Left renal cortex interstitium (tissue), 4 donors: ENCODE measurements around the gene ANAPC2. TPM values are rescaled to one million over a fixed set of nuclear protein-coding genes. Genes with fewer than 3 reads are reported as not detected.

Source experiments
- DNase-seq, 4 donors: peaks; one replicate each; pipeline ENCODE4 v3.0.0-alpha.2; 2013; ENCODE audit warnings: low read depth in 4 of 4, low spot score in 2 of 4, missing footprints in 1 of 4
- polyA plus RNA-seq, 4 donors: library from polyadenylated mRNA; unstranded; fragments of 120-200 nt; gene quantifications; one replicate each; pipeline ENCODE4 v1.2.1, GENCODE V29; 2013; ENCODE audit not compliant: insufficient read length in 4 of 4

ANAPC2 gene
- polyA plus RNA-seq, 4 donors: 31.3 to 56.1 (median 44.4) TPM

- no peak for DNase-seq
These were observed 54.2 kb downstream of the ANAPC2 start for GRCh38 chr9:137134191-137134590.

GRCh38 chr9:137130176-137130755, 58.1 kb downstream of the ANAPC2 start:
- DNase-seq: no peak

GRCh38 chr9:137129456-137130175, 58.7 kb downstream of the ANAPC2 start:
- DNase-seq: peak; percentile 47 to 81 (median 70)

- no peak for DNase-seq
These were observed 59.4 kb downstream of the ANAPC2 start for GRCh38 chr9:137128862-137129455.

GRCh38 chr9:137128158-137128861, 60.0 kb downstream of the ANAPC2 start:
- no peak for DNase-seq

- no peak for DNase-seq
These were observed 60.8 kb downstream of the ANAPC2 start for GRCh38 chr9:137127301-137128157.

- no peak for DNase-seq
These were observed 61.6 kb downstream of the ANAPC2 start for GRCh38 chr9:137126786-137127185.

Other genes starting within 250 kb of the ANAPC2 start
- gene FBXW5, start 243.8 kb downstream of the ANAPC2 start, polyA plus RNA-seq: 10 to 100 TPM; 37.8 to 69.9 (median 60.6) TPM
- 1 to 10 TPM in 2 of 4 donors, under 1 TPM in 2; 0.51 to 1.2 (median 1.0) TPM for gene C8G, start 243.3 kb downstream of the ANAPC2 start, polyA plus RNA-seq
- 10 to 100 TPM; 15.7 to 53.5 (median 30.7) TPM for gene LCN12, start 236.3 kb downstream of the ANAPC2 start, polyA plus RNA-seq
- 10 to 100 TPM; 34.0 to 80.6 (median 34.4) TPM for gene PTGDS, start 211.1 kb downstream of the ANAPC2 start, polyA plus RNA-seq
- under 1 TPM in 3 of 4 donors, not detected in 1; 0.08 to 0.41 (median 0.17) TPM for gene LCNL1, start 205.6 kb downstream of the ANAPC2 start, polyA plus RNA-seq
- gene PAXX, start 196.1 kb downstream of the ANAPC2 start, polyA plus RNA-seq: 10 to 100 TPM; 22.4 to 53.2 (median 41.4) TPM
- gene CLIC3, start 192.0 kb downstream of the ANAPC2 start, polyA plus RNA-seq: 1 to 10 TPM in 1 of 4 donors, under 1 TPM in 3; 0.49 to 1.2 (median 0.74) TPM
- 10 to 100 TPM; 36.4 to 60.9 (median 55.4) TPM for gene ABCA2, start 160.3 kb downstream of the ANAPC2 start, polyA plus RNA-seq
- gene FUT7, start 156.5 kb downstream of the ANAPC2 start, polyA plus RNA-seq: under 1 TPM in 2 of 4 donors, not detected in 2; 0.08 to 0.12 TPM
- 10 to 100 TPM; 19.8 to 46.8 (median 34.4) TPM for gene NPDC1, start 142.4 kb downstream of the ANAPC2 start, polyA plus RNA-seq
- gene ENTPD2, start 134.5 kb downstream of the ANAPC2 start, polyA plus RNA-seq: 1 to 10 TPM; 2.8 to 6.0 (median 5.1) TPM
- 10 to 100 TPM in 1 of 4 donors, 1 to 10 TPM in 3; 5.5 to 10.0 (median 8.6) TPM for gene SAPCD2, start 118.0 kb downstream of the ANAPC2 start, polyA plus RNA-seq
- gene UAP1L1, start 111.0 kb downstream of the ANAPC2 start, polyA plus RNA-seq: 1 to 10 TPM; 4.2 to 7.4 (median 5.9) TPM
- 10 to 100 TPM; 46.5 to 70.7 (median 63.1) TPM for gene MAN1B1, start 101.6 kb downstream of the ANAPC2 start, polyA plus RNA-seq
- gene DPP7, start 73.8 kb downstream of the ANAPC2 start, polyA plus RNA-seq: 10 to 100 TPM; 14.5 to 31.9 (median 25.1) TPM
- gene GRIN1, start 49.4 kb downstream of the ANAPC2 start, polyA plus RNA-seq: under 1 TPM in 3 of 4 donors, not detected in 1; 0.06 to 0.60 (median 0.20) TPM
- gene LRRC26, start 18.5 kb downstream of the ANAPC2 start, polyA plus RNA-seq: under 1 TPM in 3 of 4 donors, not detected in 1; 0.12 to 0.29 (median 0.17) TPM
- gene TMEM210, start 16.5 kb downstream of the ANAPC2 start, polyA plus RNA-seq: under 1 TPM in 1 of 4 donors, not detected in 3; 0.16 TPM
- gene SSNA1, start 116 bp upstream of the ANAPC2 start, polyA plus RNA-seq: 10 to 100 TPM; 44.5 to 78.1 (median 56.9) TPM
- 10 to 100 TPM; 12.8 to 15.4 (median 14.7) TPM for gene TPRN, start 12.2 kb upstream of the ANAPC2 start, polyA plus RNA-seq
- 10 to 100 TPM; 37.2 to 53.2 (median 43.5) TPM for gene TMEM203, start 17.1 kb upstream of the ANAPC2 start, polyA plus RNA-seq
- gene NDOR1, start 17.1 kb upstream of the ANAPC2 start, polyA plus RNA-seq: 10 to 100 TPM in 3 of 4 donors, 1 to 10 TPM in 1; 7.0 to 20.2 (median 14.5) TPM
- gene RNF208, start 33.7 kb upstream of the ANAPC2 start, polyA plus RNA-seq: 10 to 100 TPM in 3 of 4 donors, 1 to 10 TPM in 1; 5.4 to 15.1 (median 13.1) TPM
- 10 to 100 TPM in 2 of 4 donors, 1 to 10 TPM in 2; 5.1 to 20.9 (median 12.5) TPM for gene CYSRT1, start 36.6 kb upstream of the ANAPC2 start, polyA plus RNA-seq
- gene RNF224, start 38.9 kb upstream of the ANAPC2 start, polyA plus RNA-seq: 10 to 100 TPM in 2 of 4 donors, 1 to 10 TPM in 2; 3.6 to 20.1 (median 12.5) TPM
- 10 to 100 TPM in 2 of 4 donors, 1 to 10 TPM in 2; 4.4 to 15.4 (median 8.9) TPM for gene SLC34A3, start 42.3 kb upstream of the ANAPC2 start, polyA plus RNA-seq
- gene TUBB4B, start 52.7 kb upstream of the ANAPC2 start, polyA plus RNA-seq: 100 to 1,000 TPM; 324 to 444 (median 393) TPM
- gene STPG3, start 62.7 kb upstream of the ANAPC2 start, polyA plus RNA-seq: 1 to 10 TPM; 1.0 to 3.5 (median 2.3) TPM
- gene NELFB, start 66.8 kb upstream of the ANAPC2 start, polyA plus RNA-seq: 10 to 100 TPM; 49.5 to 67.0 (median 56.4) TPM
- 1 to 10 TPM; 3.9 to 8.5 (median 6.3) TPM for gene TOR4A, start 89.2 kb upstream of the ANAPC2 start, polyA plus RNA-seq
- gene NRARP, start 113.7 kb upstream of the ANAPC2 start, polyA plus RNA-seq: 1 to 10 TPM; 5.7 to 8.5 (median 8.2) TPM
- 10 to 100 TPM in 3 of 4 donors, 1 to 10 TPM in 1; 8.1 to 26.1 (median 19.7) TPM for gene EXD3, start 234.6 kb upstream of the ANAPC2 start, polyA plus RNA-seq
- gene NOXA1, start 234.8 kb upstream of the ANAPC2 start, polyA plus RNA-seq: 10 to 100 TPM in 1 of 4 donors, 1 to 10 TPM in 3; 4.3 to 13.1 (median 9.1) TPM